ENCODE results near the gene TPPP.
"Not testable (repeated sequence)": the region's sequence is repeated elsewhere in the genome, so short reads cannot be mapped to it uniquely, and the experiment has no call there.

Gene TPPP

GRCh38 chr5:635306-636055, 57.7 kb downstream of the TPPP start:
- DNase-seq (ENCODE audit: low read depth), result no peak
- no peak for TF ChIP-seq CTCF (conservative IDR thresholded peaks at IDR 0.05; ENCODE audit: low read depth, low read length)
- no peak overlapping the region for H3K4me3 ChIP-seq (ENCODE audit: low read depth, low read length)

DNA sequence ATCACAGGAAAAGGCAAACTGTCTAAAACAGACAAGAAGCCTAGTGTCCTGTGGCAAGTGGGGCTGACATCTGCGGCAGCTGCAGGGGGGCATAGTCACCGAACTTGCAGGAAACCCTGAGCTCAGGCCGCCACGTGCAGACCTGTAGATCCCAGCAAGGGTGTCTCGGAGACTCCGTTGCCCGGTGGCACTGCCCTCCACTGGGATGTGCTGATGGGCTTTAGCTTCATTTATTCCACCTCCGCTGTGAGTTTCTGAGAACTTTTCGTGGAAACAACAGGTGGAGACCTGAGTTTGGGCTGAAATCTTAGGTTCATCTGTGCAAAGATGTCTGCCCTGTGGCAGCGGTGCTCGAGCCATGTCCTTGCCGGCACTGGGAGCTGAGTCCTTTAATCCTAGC, 59.0 kb downstream of the TPPP start:
- no peak for DNase-seq (ENCODE audit: low read depth)
- TF ChIP-seq CTCF (conservative IDR thresholded peaks at IDR 0.05; ENCODE audit: low read depth, low read length), result no peak
- H3K4me3 ChIP-seq (ENCODE audit: low read depth, low read length), result no peak overlapping the region

DNA sequence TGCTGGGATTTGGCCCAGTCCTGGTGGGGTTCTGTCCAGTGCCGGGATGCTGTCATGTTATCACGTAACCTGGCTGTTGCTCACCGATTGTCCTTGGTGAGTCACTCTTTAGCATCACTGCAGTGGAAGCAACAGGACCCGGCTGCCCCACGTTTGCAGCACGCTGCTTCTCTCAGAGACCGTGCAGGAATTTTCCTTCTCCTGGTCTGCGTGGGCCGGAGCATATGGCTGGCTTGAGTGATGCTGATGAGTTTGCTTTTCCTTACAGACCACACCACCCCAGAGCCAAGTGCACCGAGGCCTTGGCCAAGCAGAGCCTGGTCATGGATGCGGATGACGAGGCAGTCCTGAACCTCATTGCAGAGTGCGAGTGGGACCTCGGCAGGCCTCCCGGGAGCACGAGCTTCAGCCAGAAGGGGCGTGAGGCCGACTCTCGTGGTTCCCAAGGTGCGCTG, 59.6 kb downstream of the TPPP start:
- H3K4me3 ChIP-seq (ENCODE audit: low read depth, low read length), result no peak overlapping the region
- no peak for TF ChIP-seq CTCF (conservative IDR thresholded peaks at IDR 0.05; ENCODE audit: low read depth, low read length)
- peak; percentile 22 for DNase-seq (ENCODE audit: low read depth)

- H3K4me3 ChIP-seq (ENCODE audit: low read depth, low read length); DNase-seq (ENCODE audit: low read depth): not testable (repeated sequence)
Observed at GRCh38 chr5:628351-629205, 64.6 kb downstream of the TPPP start.

DNA sequence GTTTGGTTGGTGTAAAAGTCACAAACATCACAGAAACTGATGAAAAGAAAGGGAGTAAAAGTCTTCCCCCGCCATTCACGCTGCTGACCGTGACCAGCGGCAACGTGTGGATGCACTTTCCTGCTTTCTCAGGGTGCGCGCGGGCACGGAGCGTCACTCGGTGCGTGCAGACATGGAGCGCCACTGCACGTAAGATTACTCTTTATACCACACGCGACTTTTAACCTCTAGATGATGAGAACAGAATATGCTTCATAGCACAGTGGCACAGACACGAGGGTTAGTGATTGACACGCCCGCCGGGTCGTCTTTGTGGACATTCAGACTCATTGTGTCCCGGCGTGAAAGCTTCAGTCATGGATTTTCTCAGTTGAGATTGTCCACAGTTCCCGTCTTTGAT, 65.3 kb downstream of the TPPP start:
- TF ChIP-seq CTCF (conservative IDR thresholded peaks at IDR 0.05; ENCODE audit: low read depth, low read length), result no peak
- no peak for DNase-seq (ENCODE audit: low read depth)
- H3K4me3 ChIP-seq (ENCODE audit: low read depth, low read length), result no peak overlapping the region

GRCh38 chr5:626850-627249, 66.3 kb downstream of the TPPP start:
- no peak overlapping the region for H3K4me3 ChIP-seq (ENCODE audit: low read depth, low read length)
- DNase-seq (ENCODE audit: low read depth), result peak; percentile 56
- TF ChIP-seq CTCF (conservative IDR thresholded peaks at IDR 0.05; ENCODE audit: low read depth, low read length), result peak; percentile 34

GRCh38 chr5:625516-625915, 67.6 kb downstream of the TPPP start:
- TF ChIP-seq CTCF (conservative IDR thresholded peaks at IDR 0.05; ENCODE audit: low read depth, low read length), result no peak
- DNase-seq (ENCODE audit: low read depth), result no peak
- no peak overlapping the region for H3K4me3 ChIP-seq (ENCODE audit: low read depth, low read length)
